ENCODE results near the gene SDR39U1. TPM values are rescaled to one million over a fixed set of nuclear protein-coding genes. Genes with fewer than 3 reads are reported as not detected.

SDR39U1 gene
- total and polyA plus RNA-seq, 4 donors, result 18.5 to 96.8 (median 61.6) TPM

DNA sequence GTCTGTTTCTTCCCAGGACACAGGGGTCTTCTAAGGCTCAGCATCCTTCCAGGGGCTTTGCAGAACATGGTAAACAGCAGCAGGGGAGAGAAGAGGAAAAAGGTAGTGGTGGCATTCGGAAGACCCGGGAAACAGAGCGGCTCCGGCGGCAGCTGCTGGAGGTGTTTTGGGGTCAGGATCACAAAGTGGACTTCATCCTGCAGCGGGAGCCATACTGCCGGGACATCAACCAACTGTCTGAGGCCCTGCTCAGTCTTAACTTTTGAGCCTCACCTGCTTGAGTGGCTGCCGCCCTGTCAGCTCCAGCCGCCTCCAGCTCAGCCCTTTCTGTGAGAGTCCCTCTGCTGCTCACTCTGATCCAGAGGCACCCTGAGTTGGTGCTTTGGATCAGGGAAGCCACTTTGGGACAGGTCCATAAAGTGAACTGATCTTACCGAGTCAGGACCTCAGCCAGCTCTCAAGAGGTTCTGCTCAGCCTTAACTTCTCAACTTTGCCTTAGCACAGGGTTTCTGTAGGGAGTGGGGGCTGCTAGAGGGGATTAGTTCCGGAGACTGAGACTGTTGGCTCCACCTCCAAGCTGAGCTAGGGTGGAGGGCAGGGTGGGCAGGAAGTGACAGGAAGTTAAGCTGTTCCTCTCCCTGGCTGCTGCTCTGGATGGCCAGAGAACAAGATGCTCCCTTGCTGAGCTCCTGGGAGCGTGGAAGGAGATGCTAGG is 5.4 kb downstream of the SDR39U1 start:
- Histone ChIP-seq H3K9me3 (ENCODE audit: control insufficient read depth, insufficient read depth, low read length) (no peaks in the 10 kb centered on the region), H3K4me3 (ENCODE audit: low read depth, low read length) (no peak overlapping the region), H3K4me1 (ENCODE audit: control insufficient read depth, insufficient read depth, low read length) (peaks cover 32% of the 10 kb centered on the region), H3K27me3 (ENCODE audit: control insufficient read depth, insufficient read depth, low read length) (no peaks in the 10 kb centered on the region), H3K27ac (ENCODE audit: low read depth, low read length) (peak overlapping the region; percentile 2), H3K36me3 (ENCODE audit: control insufficient read depth, insufficient read depth, low read length) (peaks cover 48% of the 10 kb centered on the region)
- WGBS (ENCODE audit: insufficient coverage), result 72% methylated on average over 10 of the region's 12 CpGs
- DNase-seq (ENCODE audit: low read depth in 4 of 6, low spot score in 6 of 6), result no peak

DNA sequence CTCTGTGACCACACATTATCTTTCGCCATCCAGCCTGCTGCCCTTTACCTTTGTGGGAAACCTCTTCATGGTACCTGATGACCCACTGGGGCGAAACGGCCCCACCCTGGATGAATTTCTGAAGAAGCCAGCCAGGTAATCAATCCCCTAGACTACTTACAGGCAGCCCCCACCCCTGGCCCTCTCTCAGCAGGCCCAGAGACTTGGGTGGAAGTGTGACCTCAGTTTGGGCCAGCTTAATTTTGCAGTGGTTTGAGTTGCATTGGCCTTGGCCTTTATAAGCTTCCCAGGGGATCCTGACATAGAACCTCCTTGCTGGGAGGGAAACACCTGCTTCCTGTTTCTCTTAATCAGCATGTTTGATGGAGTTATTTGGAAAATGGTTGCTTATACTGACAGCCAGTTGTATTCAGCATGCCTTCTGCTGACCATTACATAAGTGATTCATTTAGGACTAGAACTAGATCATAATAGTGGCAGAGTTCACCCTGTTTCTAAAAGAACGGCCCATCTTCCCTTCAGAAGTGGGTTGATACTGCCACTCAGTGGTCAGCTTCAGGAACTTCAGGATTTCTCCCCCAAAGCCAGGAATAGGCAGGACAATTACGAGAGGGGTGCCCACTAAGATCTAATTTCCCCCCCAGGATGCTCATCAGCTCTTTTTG is 6.1 kb downstream of the SDR39U1 start:
- H3K9me3 ChIP-seq (ENCODE audit: control insufficient read depth, insufficient read depth, low read length), result no peaks in the 10 kb centered on the region
- peak overlapping the region; percentile 64 for H3K27ac ChIP-seq (ENCODE audit: low read depth, low read length)
- no peak overlapping the region for H3K4me3 ChIP-seq (ENCODE audit: low read depth, low read length)
- H3K4me1 ChIP-seq (ENCODE audit: control insufficient read depth, insufficient read depth, low read length), result peaks cover 32% of the 10 kb centered on the region
- H3K27me3 ChIP-seq (ENCODE audit: control insufficient read depth, insufficient read depth, low read length), result no peaks in the 10 kb centered on the region
- peak in 5 of 6 donors; percentile 48 to 91 (median 54) for DNase-seq (ENCODE audit: low read depth in 4 of 6, low spot score in 6 of 6)
- 0% methylated on average over 1 of the region's 5 CpGs for WGBS (ENCODE audit: insufficient coverage)
- peaks cover 55% of the 10 kb centered on the region for H3K36me3 ChIP-seq (ENCODE audit: control insufficient read depth, insufficient read depth, low read length)

DNA sequence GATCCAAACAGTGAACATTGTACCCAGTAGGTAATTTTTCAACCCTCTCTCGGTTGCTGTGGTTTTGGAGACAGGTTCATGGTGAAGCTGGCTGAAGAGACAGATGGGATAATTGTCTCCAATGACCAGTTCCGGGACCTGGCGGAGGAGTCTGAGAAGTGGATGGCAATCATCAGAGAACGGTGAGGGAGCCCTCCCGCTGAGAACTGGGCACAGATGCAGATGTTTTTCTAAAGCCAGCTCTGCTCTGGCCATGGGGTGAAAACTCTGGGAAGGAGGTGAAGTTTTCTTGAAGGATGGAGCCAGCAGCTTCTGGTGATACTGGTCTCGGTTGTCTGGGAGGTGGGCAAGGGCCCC is 6.6 kb downstream of the SDR39U1 start:
- 58% methylated on average over 6 of the region's 6 CpGs for WGBS (ENCODE audit: insufficient coverage)
- H3K36me3 ChIP-seq (ENCODE audit: control insufficient read depth, insufficient read depth, low read length), result peaks cover 57% of the 10 kb centered on the region
- no peaks in the 10 kb centered on the region for H3K27me3 ChIP-seq (ENCODE audit: control insufficient read depth, insufficient read depth, low read length)
- DNase-seq (ENCODE audit: low read depth in 4 of 6, low spot score in 6 of 6), result no peak
- no peak overlapping the region for H3K4me3 ChIP-seq (ENCODE audit: low read depth, low read length)
- peak overlapping the region; percentile 64 for H3K27ac ChIP-seq (ENCODE audit: low read depth, low read length)
- H3K4me1 ChIP-seq (ENCODE audit: control insufficient read depth, insufficient read depth, low read length), result peaks cover 36% of the 10 kb centered on the region
- H3K9me3 ChIP-seq (ENCODE audit: control insufficient read depth, insufficient read depth, low read length), result no peaks in the 10 kb centered on the region

DNA sequence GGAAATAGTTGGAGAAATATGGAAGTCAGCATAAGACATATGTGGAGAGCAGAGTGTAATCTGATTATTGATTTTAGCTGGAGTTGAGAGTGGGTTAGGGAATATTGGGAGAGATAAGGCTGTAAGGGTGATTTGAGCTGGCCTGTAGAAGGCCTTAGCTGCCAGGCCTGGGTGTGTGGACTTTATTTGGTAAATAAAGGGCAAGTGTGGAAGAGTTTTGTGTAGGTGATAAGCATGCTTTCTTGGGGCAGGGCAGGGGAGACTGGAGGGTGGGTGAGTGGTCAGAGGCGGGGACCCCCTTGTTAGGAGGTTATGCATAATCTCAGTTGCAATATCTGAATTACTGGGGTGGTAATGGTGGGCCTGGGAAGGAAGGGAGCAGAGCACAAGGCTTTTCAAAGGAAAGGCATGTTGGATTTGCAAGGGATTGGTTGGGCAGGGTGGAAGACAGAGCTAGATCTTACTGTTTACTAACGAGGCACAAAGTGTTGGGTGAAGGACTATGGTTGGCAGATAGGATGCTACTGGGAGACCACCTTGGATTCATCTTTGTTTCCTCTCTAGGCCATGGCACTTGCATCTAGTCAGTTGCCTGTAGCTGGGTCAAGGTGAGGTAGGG is 7.3 kb downstream of the SDR39U1 start:
- DNase-seq (ENCODE audit: low read depth in 4 of 6, low spot score in 6 of 6), result no peak
- Histone ChIP-seq H3K36me3 (ENCODE audit: control insufficient read depth, insufficient read depth, low read length) (peaks cover 55% of the 10 kb centered on the region), H3K9me3 (ENCODE audit: control insufficient read depth, insufficient read depth, low read length) (no peaks in the 10 kb centered on the region), H3K4me3 (ENCODE audit: low read depth, low read length) (no peak overlapping the region), H3K4me1 (ENCODE audit: control insufficient read depth, insufficient read depth, low read length) (peaks cover 36% of the 10 kb centered on the region), H3K27ac (ENCODE audit: low read depth, low read length) (no peak overlapping the region), H3K27me3 (ENCODE audit: control insufficient read depth, insufficient read depth, low read length) (no peaks in the 10 kb centered on the region)
- 100% methylated on average over 2 of the region's 2 CpGs for WGBS (ENCODE audit: insufficient coverage)

DNA sequence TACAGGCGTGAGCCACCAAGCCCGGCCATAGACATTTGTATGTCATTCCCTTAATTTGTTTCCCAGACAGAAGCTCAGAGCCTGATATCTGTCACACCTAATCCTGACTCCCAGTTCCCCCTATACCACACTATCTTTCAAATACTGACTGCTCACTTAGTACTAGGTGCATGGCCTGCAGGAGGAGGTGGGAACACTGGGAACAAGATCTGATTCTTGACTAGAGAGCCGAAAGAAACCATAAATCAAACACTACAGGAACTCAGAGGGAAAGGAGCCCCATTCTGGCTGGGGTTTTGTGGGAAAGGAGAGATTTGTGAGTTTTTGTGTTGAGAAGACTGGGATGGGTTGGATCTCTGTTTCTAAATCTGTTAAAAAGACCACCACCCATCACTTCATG is 7.9 kb downstream of the SDR39U1 start:
- Histone ChIP-seq H3K36me3 (ENCODE audit: control insufficient read depth, insufficient read depth, low read length) (peaks cover 49% of the 10 kb centered on the region), H3K9me3 (ENCODE audit: control insufficient read depth, insufficient read depth, low read length) (no peaks in the 10 kb centered on the region), H3K4me3 (ENCODE audit: low read depth, low read length) (no peak overlapping the region), H3K4me1 (ENCODE audit: control insufficient read depth, insufficient read depth, low read length) (peaks cover 36% of the 10 kb centered on the region), H3K27ac (ENCODE audit: low read depth, low read length) (no peak overlapping the region), H3K27me3 (ENCODE audit: control insufficient read depth, insufficient read depth, low read length) (no peaks in the 10 kb centered on the region)
- 72% methylated on average over 2 of the region's 3 CpGs for WGBS (ENCODE audit: insufficient coverage)
- no peak for DNase-seq (ENCODE audit: low read depth in 4 of 6, low spot score in 6 of 6)

DNA sequence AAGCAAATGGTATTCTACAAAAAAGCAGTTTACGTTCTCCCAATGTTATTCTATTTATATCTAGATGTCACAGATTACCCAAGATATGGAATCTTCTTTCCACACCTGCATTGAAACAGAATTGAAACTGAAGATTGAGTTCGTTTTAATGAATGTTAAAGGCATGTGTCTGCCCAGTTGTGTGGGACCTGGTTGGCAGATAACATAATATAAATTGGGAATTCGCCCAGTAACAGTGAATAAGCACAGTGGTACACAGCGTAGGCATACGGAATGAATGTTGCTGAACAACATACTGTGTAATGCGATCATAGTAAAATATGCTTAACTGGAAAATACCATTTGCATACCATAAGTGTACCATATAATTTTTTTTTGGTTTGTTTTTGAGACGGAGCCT is 8.5 kb downstream of the SDR39U1 start:
- WGBS (ENCODE audit: insufficient coverage), result 64% methylated on average over 2 of the region's 7 CpGs
- Histone ChIP-seq H3K9me3 (ENCODE audit: control insufficient read depth, insufficient read depth, low read length) (no peaks in the 10 kb centered on the region), H3K27me3 (ENCODE audit: control insufficient read depth, insufficient read depth, low read length) (peaks cover 2% of the 10 kb centered on the region), H3K4me1 (ENCODE audit: control insufficient read depth, insufficient read depth, low read length) (peaks cover 42% of the 10 kb centered on the region), H3K36me3 (ENCODE audit: control insufficient read depth, insufficient read depth, low read length) (peaks cover 45% of the 10 kb centered on the region), H3K27ac (ENCODE audit: low read depth, low read length) (no peak overlapping the region), H3K4me3 (ENCODE audit: low read depth, low read length) (no peak overlapping the region)
- DNase-seq (ENCODE audit: low read depth in 4 of 6, low spot score in 6 of 6), result no peak

DNA sequence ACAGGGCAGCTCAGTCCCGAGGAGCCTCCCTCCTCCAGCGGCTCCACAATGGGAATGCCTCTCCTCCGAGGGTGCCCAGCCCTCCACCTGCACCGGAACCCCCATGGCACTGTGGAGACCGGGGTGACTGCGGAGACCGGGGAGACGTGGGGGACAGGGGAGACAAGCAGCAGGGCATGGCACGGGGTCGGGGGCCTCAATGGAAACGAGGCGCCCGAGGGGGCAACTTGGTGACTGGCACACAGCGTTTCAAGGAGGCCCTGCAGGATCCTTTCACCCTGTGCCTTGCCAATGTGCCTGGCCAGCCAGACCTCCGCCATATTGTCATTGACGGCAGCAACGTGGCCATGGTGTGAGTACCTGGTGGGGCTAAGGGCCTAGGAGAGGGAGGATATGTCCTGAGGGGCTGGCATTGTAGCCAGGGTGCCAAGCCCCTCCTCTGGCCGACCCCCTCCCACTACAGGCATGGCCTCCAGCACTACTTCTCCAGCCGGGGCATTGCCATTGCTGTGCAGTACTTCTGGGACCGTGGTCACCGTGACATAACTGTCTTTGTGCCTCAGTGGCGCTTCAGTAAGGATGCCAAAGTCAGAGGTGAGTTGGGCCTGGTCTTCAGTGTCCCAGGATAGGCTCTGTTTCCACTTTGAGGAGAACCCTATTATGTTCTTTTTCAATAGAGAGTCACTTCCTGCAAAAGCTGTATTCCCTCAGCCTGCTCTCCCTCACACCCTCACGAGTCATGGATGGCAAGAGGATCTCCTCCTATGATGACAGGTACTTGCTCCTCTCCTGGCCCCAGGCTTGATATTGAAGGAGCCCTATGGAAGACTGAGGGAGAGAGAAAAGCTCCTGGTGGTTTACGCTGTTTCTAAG is 10.1 kb downstream of the SDR39U1 start:
- Histone ChIP-seq H3K27ac (ENCODE audit: low read depth, low read length) (no peak overlapping the region), H3K9me3 (ENCODE audit: control insufficient read depth, insufficient read depth, low read length) (no peaks in the 10 kb centered on the region), H3K4me3 (ENCODE audit: low read depth, low read length) (no peak overlapping the region), H3K27me3 (ENCODE audit: control insufficient read depth, insufficient read depth, low read length) (peaks cover 4% of the 10 kb centered on the region), H3K36me3 (ENCODE audit: control insufficient read depth, insufficient read depth, low read length) (peaks cover 36% of the 10 kb centered on the region), H3K4me1 (ENCODE audit: control insufficient read depth, insufficient read depth, low read length) (peaks cover 47% of the 10 kb centered on the region)
- DNase-seq (ENCODE audit: low read depth in 4 of 6, low spot score in 6 of 6), result no peak
- 91% methylated on average over 18 of the region's 24 CpGs for WGBS (ENCODE audit: insufficient coverage)

DNA sequence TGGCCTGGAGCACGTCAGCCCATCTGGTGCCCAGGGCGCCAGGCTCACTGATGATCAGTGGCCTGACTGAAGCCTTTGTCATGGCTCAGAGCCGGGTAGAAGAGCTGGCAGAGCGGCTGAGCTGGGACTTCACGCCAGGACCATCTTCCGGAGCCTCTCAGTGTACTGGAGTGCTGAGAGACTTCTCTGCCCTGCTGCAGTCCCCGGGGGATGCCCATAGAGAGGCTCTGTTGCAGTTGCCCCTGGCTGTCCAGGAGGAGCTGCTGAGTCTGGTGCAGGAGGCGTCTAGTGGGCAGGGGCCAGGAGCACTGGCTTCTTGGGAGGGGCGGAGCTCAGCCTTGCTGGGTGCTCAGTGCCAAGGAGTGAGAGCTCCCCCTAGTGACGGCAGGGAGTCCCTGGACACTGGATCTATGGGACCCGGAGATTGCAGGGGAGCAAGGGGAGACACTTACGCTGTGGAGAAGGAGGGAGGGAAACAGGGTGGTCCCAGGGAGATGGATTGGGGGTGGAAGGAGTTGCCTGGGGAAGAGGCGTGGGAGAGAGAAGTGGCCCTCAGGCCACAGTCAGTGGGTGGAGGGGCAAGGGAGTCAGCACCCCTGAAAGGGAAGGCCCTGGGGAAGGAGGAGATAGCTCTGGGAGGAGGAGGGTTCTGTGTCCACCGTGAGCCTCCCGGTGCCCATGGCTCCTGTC is 10.9 kb downstream of the SDR39U1 start:
- H3K4me1 ChIP-seq (ENCODE audit: control insufficient read depth, insufficient read depth, low read length), result peaks cover 43% of the 10 kb centered on the region
- H3K9me3 ChIP-seq (ENCODE audit: control insufficient read depth, insufficient read depth, low read length), result no peaks in the 10 kb centered on the region
- DNase-seq (ENCODE audit: low read depth in 4 of 6, low spot score in 6 of 6), result peak in 5 of 6 donors; percentile 36 to 91 (median 63)
- no peak overlapping the region for H3K4me3 ChIP-seq (ENCODE audit: low read depth, low read length)
- H3K36me3 ChIP-seq (ENCODE audit: control insufficient read depth, insufficient read depth, low read length), result peaks cover 30% of the 10 kb centered on the region
- H3K27me3 ChIP-seq (ENCODE audit: control insufficient read depth, insufficient read depth, low read length), result peaks cover 4% of the 10 kb centered on the region
- H3K27ac ChIP-seq (ENCODE audit: low read depth, low read length), result no peak overlapping the region
- WGBS (ENCODE audit: insufficient coverage), result 45% methylated on average over 15 of the region's 15 CpGs
